Activated CD8-positive, alpha-beta T cell treated with anti-CD3 and anti-CD28 coated beads, Interleukin-2, amount 10 ng/mL, durations not matched to agents 7 days and 5 days (primary cell): ENCODE data around the gene RIPPLY1. TPM values are rescaled to one million over a fixed set of nuclear protein-coding genes. Genes with fewer than 3 reads are reported as not detected.

Experiments used
- ATAC-seq: fragments of 150-1000 bp; cut with Tn5 transposase; one replicate; pipeline ENCODE4 v1.10.0; 2021; ENCODE audit warnings: moderate library complexity
- CTCF ChIA-PET: fragments of 350-600 bp; sonication (Branson Sonifier 250); formaldehyde crosslinking; loops from one replicate; lab custom pipeline; 2021; ENCODE audit warnings: antibody characterized with exemption; lab: Charles Lee
- POLR2A ChIA-PET: fragments of 350-600 bp; sonication (Branson Sonifier 250); formaldehyde crosslinking; loops from one replicate; lab custom pipeline; 2021; ENCODE audit warnings: antibody characterized with exemption; lab: Charles Lee
- DNase-seq: peaks from one replicate; pipeline ENCODE4 v3.0.0-alpha.2; 2020
- H3K27ac Mint-ChIP-seq: one replicate; pipeline ENCODE4 v1.8.0; 2021; ENCODE audit warnings: mild to moderate bottlenecking, mixed read lengths
- H3K27me3 Mint-ChIP-seq: one replicate; pipeline ENCODE4 v1.8.0; 2021; ENCODE audit warnings: low read depth, mixed read lengths
- H3K36me3 Mint-ChIP-seq: one replicate; pipeline ENCODE4 v1.8.0; 2021; ENCODE audit warnings: low read depth, mixed read lengths
- H3K4me1 Mint-ChIP-seq: one replicate; pipeline ENCODE4 v1.8.0; 2021; ENCODE audit warnings: low read depth, mixed read lengths
- H3K4me3 Mint-ChIP-seq: one replicate; pipeline ENCODE4 v1.8.0; 2021; ENCODE audit warnings: mild to moderate bottlenecking, mixed read lengths
- H3K9me3 Mint-ChIP-seq: one replicate; pipeline ENCODE4 v1.8.0; 2022; ENCODE audit warnings: mixed read lengths; ENCODE audit not compliant: insufficient read depth
- total RNA-seq, 2 experiments: library from RNA; stranded (reverse); gene quantifications; one replicate each; pipeline ENCODE4 v1.2.3, GENCODE V29; 2021

RIPPLY1 gene
- total RNA-seq, 2 experiments from 2014 or later, result not detected

DNA sequence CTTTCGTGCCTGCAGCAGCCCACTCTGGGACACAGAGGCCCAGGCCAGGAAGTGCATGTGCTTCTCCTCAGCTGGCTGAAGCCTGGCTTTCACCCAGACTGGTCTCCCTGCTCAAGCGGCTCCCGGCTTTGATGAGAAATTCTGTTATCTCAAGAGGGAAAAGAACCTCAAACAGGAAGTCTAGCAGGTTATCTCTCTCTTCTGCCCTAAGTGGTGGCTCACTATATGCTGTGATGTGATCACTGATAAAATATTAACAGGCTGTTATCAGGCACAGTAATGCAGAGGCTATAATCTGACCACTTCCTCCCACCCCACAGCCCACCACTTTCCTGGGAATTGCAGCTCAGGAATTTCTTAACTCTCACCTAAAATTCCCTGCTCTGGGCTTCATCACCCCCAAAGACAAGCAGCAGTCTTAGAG lies 30.4 kb upstream of the RIPPLY1 start:
- ChIA-PET POLR2A (no interaction called here), CTCF (no interaction called here)
- no peaks in the 10 kb centered on the region for H3K9me3 Mint-ChIP-seq
- no peak overlapping the region for H3K4me3 Mint-ChIP-seq
- no peak overlapping the region for H3K27ac Mint-ChIP-seq
- H3K27me3 Mint-ChIP-seq, result no peaks in the 10 kb centered on the region
- no peak for ATAC-seq
- no peaks in the 10 kb centered on the region for H3K36me3 Mint-ChIP-seq
- no peak for DNase-seq
- H3K4me1 Mint-ChIP-seq, result no peaks in the 10 kb centered on the region

DNA sequence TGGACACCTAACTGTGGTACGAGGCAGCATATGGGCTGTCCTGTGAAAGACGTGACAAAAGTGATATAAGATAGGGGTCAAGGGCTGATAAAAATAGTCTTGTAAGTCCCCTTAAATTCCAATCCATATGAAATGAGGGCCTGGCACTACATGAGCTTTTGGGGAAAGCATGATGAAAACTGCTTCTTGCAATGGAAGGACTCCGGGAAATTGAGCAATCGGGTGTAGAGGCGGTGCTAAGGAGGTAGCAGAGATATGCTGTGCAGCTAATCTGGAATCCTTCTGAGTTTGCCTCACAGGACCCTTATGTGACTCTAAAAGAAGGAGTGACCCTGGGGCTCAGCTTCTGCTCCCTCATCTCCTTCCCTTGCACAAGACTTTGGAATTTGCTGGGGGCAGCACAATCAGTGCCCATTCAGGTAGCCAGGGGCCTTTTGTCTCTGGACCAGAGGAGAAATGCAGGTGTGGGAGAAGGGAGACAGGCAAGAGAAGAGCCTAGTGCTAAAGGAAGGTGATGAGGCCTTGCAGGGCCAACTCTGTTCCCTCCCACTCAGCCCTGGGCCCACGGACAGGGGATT lies 29.9 kb upstream of the RIPPLY1 start:
- POLR2A ChIA-PET, result no interaction called here
- no peaks in the 10 kb centered on the region for H3K27me3 Mint-ChIP-seq
- ATAC-seq, result no peak
- H3K4me1 Mint-ChIP-seq, result no peaks in the 10 kb centered on the region
- H3K4me3 Mint-ChIP-seq, result no peak overlapping the region
- DNase-seq, result no peak
- H3K9me3 Mint-ChIP-seq, result no peaks in the 10 kb centered on the region
- no peak overlapping the region for H3K27ac Mint-ChIP-seq
- CTCF ChIA-PET, result no interaction called here
- H3K36me3 Mint-ChIP-seq, result no peaks in the 10 kb centered on the region

DNA sequence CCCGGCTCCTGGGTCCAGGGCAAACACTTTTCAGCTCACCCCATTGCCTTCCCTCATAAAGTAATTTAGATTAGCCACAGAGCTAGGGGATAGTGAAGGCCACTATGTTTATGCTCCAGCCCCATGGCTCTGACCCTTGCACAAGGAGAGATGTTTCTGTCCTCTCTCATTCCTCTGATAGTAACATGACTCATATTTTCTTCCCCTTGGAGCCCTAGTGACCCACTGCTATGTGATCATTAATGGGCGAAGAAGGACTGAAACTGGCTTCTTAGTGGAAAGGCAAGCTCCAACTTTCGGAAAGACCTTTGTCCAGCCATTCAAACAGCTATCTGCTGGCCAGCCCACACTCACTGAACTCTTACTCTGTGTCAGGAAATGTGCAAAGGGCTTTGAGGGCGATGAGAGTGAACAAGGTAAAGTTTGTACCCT lies 29.4 kb upstream of the RIPPLY1 start:
- no peaks in the 10 kb centered on the region for H3K4me1 Mint-ChIP-seq
- ChIA-PET CTCF (interaction anchor here (1.3 to 1.4 kb wide), 2 partner anchors 9 to 38 kb away, joined by 3 to 4 read pairs; no protein-coding TSS in a partner anchor), POLR2A (no interaction called here)
- no peak overlapping the region for H3K4me3 Mint-ChIP-seq
- ATAC-seq (no peak), DNase-seq (no peak)
- no peaks in the 10 kb centered on the region for H3K36me3 Mint-ChIP-seq
- no peaks in the 10 kb centered on the region for H3K27me3 Mint-ChIP-seq
- no peaks in the 10 kb centered on the region for H3K9me3 Mint-ChIP-seq
- no peak overlapping the region for H3K27ac Mint-ChIP-seq

DNA sequence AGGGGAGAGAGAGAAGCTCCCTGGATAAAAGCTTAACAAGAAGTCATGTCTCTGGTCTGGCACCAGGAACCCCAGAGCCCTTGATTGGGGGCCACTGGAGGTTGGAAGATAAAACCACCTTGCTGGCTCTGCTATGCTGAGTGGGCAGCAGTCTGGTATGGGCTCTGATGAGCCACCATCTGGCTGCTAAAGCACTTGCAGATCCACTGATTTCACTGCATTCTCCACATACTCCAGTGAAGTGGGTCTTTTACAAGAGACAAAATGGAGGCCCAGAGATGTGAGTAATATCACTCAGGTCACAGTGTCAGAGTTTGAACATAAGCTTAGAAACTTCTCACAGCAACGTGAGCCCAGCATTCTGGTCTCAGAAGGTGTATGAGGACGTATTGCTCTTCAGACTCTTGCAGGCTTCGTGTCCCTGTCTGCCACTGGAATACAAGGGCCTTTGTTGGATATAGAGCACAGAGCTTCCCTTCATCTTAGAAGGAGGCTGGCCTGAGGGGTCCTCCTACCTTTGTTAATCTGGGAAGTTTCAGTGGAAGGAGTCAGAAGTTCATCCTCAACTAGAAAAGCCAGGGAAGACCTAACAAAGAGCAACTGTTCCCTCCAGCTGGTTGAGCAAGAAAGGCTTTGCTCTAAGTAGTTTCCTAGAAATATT lies 28.8 kb upstream of the RIPPLY1 start:
- H3K27me3 Mint-ChIP-seq, result no peaks in the 10 kb centered on the region
- H3K9me3 Mint-ChIP-seq, result no peaks in the 10 kb centered on the region
- DNase-seq, result no peak
- no peak overlapping the region for H3K4me3 Mint-ChIP-seq
- ChIA-PET POLR2A (no interaction called here), CTCF (interaction anchor here (1.3 to 1.4 kb wide), 2 partner anchors 10 to 38 kb away, joined by 3 to 4 read pairs; no protein-coding TSS in a partner anchor)
- no peak overlapping the region for H3K27ac Mint-ChIP-seq
- H3K36me3 Mint-ChIP-seq, result no peaks in the 10 kb centered on the region
- ATAC-seq, result no peak
- H3K4me1 Mint-ChIP-seq, result no peaks in the 10 kb centered on the region

DNA sequence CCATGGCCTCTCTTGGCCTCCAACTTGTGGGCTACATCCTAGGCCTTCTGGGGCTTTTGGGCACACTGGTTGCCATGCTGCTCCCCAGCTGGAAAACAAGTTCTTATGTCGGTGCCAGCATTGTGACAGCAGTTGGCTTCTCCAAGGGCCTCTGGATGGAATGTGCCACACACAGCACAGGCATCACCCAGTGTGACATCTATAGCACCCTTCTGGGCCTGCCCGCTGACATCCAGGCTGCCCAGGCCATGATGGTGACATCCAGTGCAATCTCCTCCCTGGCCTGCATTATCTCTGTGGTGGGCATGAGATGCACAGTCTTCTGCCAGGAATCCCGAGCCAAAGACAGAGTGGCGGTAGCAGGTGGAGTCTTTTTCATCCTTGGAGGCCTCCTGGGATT lies 25.1 kb upstream of the RIPPLY1 start:
- Mint-ChIP-seq H3K36me3 (no peaks in the 10 kb centered on the region), H3K4me3 (no peak overlapping the region), H3K27me3 (no peaks in the 10 kb centered on the region), H3K4me1 (no peaks in the 10 kb centered on the region), H3K27ac (no peak overlapping the region), H3K9me3 (no peaks in the 10 kb centered on the region)
- no peak for DNase-seq
- POLR2A ChIA-PET, result no interaction called here
- CTCF ChIA-PET, result no interaction called here
- no peak for ATAC-seq

DNA sequence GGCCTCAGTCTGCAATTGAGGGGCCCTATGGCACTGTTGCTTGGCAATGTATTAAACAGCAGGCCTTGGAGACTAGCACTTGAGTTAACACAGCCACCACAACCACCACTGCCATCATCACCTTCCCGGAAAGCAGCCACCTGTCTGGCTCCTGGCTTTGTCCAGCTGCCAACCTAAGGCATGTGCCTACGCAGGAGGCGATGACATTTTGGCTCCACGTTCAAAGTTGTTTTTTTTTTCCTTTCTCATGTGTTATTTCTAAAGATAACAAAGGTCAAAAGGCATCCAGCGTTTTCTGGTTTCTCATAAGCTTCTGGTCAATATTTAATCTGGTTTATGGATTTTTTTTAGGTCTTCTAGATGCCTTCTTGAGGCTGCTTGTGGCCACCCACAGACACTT lies 24.6 kb upstream of the RIPPLY1 start:
- Mint-ChIP-seq H3K9me3 (no peaks in the 10 kb centered on the region), H3K36me3 (no peaks in the 10 kb centered on the region), H3K27ac (no peak overlapping the region), H3K4me3 (no peak overlapping the region), H3K27me3 (no peaks in the 10 kb centered on the region), H3K4me1 (no peaks in the 10 kb centered on the region)
- ATAC-seq (no peak), DNase-seq (no peak)
- POLR2A ChIA-PET, result no interaction called here
- CTCF ChIA-PET, result no interaction called here

DNA sequence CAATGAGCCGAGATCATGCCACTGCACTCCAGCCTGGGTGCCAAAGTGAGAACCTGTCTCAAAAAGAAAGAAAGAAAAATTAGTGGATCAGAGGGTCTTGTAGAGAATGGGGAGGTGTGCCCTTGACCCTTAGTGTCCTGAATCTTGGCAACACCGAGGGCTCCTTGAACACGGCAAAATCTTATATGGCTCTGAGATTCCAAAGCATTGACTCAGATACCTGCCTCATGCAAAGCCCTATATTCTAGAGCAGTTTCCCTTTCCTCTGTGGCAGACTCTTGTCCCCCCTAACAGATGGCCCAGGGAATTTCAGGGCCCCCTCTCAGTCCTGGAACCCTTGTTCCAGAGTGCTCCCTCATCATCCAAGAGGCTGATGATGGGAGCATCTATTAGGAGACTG lies 23.9 kb upstream of the RIPPLY1 start:
- ChIA-PET POLR2A (no interaction called here), CTCF (no interaction called here)
- H3K36me3 Mint-ChIP-seq, result no peaks in the 10 kb centered on the region
- H3K4me3 Mint-ChIP-seq, result no peak overlapping the region
- DNase-seq (no peak), ATAC-seq (no peak)
- H3K27me3 Mint-ChIP-seq, result no peaks in the 10 kb centered on the region
- H3K4me1 Mint-ChIP-seq, result no peaks in the 10 kb centered on the region
- no peak overlapping the region for H3K27ac Mint-ChIP-seq
- H3K9me3 Mint-ChIP-seq, result no peaks in the 10 kb centered on the region

DNA sequence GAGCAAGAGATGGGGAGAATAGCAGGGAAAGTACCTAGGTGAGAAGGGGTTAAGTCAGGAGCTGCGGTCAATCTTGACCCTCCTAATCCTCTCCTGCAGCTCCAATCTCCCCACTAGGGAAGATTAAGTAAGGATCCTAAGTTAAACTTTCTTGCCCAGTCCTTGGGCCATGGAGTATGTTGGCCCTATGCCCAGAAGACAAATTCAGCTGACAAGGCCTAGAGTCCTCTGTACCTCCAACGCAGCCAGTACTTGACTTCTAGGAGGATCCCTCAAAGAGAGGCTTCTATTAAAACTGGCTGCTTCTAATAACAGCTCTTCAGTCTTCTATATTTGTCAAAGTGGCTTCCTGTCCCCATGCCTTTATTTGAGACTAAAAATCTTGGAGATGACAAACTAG lies 18.5 kb upstream of the RIPPLY1 start:
- no peaks in the 10 kb centered on the region for H3K27me3 Mint-ChIP-seq
- peaks cover 7% of the 10 kb centered on the region for H3K4me1 Mint-ChIP-seq
- ChIA-PET POLR2A (no interaction called here), CTCF (no interaction called here)
- H3K36me3 Mint-ChIP-seq, result no peaks in the 10 kb centered on the region
- ATAC-seq (no peak), DNase-seq (no peak)
- no peak overlapping the region for H3K27ac Mint-ChIP-seq
- no peak overlapping the region for H3K4me3 Mint-ChIP-seq
- H3K9me3 Mint-ChIP-seq, result no peaks in the 10 kb centered on the region

DNA sequence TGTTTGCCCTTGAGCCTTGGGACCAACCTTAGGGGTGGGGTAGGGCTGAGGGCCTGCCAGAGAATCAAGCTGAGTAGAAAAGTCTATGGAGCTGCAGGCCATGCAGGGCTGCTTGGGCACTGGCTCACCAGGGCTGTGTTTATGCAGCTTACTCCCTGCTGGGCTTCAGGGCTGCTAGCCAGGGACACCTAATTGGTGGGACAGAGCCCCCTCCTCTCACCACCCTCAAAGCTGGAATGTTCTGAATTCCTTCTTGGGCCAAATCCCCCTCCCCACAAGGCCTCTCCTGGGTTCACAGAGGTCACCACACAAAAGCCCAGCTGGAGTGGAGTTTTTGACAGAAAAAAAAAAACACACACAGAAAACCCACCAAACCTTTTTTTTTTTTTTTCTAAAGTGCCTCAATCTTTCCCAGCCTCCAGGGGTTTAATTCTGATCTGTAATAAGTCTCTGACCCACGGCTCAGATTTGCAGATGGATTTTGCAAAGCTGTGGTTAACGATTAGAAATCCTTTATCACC lies 16.9 kb upstream of the RIPPLY1 start, which contains the start of gene CLDN2:
Gene CLDN2 (plus strand): TSS at position 471 of the 521 bp plus-strand sequence. CDS start 7,827 bp downstream, outside the sequence.
- CTCF ChIA-PET, result no interaction called here
- Mint-ChIP-seq H3K4me3 (no peak within 1 kb of the TSS), H3K27ac (no peak within 1 kb of the TSS), H3K9me3 (no peaks in the 10 kb centered on the region), H3K4me1 (peaks cover 7% of the 10 kb centered on the region), H3K27me3 (peaks cover 8% of the 10 kb centered on the region), H3K36me3 (no peaks in the 10 kb centered on the region)
- POLR2A ChIA-PET, result no interaction called here
- no peak for ATAC-seq
- no peak for DNase-seq

DNA sequence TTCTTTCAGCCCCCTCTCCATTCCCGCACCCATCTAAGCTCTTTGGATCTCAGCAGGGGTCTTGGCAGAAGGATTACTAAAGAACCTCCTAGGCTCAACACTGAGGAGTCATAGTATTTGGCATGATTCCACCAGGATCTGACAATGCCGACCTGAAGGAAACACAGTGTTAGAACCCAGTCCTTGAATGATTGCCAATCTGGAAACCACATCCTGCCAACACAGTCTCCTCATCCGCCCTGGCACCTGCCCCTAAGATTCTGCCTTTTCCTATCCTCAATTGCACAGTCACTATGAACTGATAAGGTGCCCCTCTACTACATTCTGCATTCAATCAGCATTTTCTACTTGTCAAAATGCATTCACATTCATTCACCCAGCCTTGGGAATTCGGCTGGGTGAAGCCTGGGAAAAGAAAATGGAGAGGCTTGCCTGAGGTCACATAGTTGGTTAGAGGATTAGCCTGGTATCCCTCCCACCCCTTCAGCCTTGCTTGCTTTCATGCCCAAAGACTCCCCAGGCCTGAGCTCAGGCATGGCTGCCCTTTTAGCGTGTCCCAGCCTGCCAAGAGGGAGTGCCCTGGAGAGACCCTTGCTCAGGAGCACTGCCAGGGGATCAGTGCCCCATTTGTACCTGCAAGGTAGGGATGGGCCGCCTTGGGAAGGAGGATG lies 14.8 kb upstream of the RIPPLY1 start:
- no peak for ATAC-seq
- POLR2A ChIA-PET, result no interaction called here
- no peak overlapping the region for H3K4me3 Mint-ChIP-seq
- DNase-seq, result peak; percentile 20
- H3K36me3 Mint-ChIP-seq, result no peaks in the 10 kb centered on the region
- no peaks in the 10 kb centered on the region for H3K9me3 Mint-ChIP-seq
- CTCF ChIA-PET, result no interaction called here
- peaks cover 7% of the 10 kb centered on the region for H3K4me1 Mint-ChIP-seq
- no peak overlapping the region for H3K27ac Mint-ChIP-seq
- peaks cover 8% of the 10 kb centered on the region for H3K27me3 Mint-ChIP-seq

DNA sequence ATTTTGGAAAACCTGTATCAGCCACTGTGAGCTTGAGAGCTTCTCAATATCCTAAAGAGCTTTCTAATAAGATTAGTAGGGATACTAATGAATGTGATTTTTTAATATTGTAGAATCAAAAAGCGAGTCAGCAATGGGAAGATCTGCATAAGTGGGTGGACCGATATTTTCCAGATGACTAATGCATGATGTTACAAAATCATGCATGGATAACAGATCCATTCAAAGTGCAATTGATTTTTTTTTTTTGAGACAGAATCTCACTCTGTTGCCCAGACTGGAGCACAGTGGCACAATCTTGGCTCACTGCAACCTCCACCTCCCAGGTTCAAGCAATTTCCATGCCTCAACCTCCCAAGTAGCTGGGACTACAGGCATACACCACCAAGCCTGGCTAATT lies 9.7 kb upstream of the RIPPLY1 start:
- no peak for ATAC-seq
- CTCF ChIA-PET, result no interaction called here
- peaks cover 5% of the 10 kb centered on the region for H3K4me1 Mint-ChIP-seq
- POLR2A ChIA-PET, result no interaction called here
- H3K4me3 Mint-ChIP-seq, result no peak overlapping the region
- DNase-seq, result no peak
- peaks cover 8% of the 10 kb centered on the region for H3K27me3 Mint-ChIP-seq
- no peak overlapping the region for H3K27ac Mint-ChIP-seq
- H3K36me3 Mint-ChIP-seq, result no peaks in the 10 kb centered on the region
- no peaks in the 10 kb centered on the region for H3K9me3 Mint-ChIP-seq

DNA sequence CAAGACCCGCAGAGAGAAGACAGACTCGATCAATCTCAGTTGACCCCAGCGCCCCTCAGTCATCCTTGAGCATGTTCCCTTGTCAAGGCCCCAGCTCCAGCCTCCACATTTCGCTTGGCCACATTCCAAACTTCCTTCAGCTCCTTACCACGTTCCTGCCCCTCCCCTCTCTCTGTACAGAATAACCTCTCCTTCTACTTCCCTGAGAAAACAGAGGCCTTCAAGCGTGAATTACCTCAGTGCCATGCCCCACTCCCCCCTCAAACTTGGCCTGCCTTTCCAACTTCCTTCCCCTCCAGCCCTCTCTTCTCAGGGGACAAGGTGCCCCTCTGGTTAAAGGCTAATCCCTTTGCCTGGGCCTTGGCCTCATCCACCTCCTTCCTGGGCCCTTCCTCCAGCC lies 3.2 kb upstream of the RIPPLY1 start:
- Mint-ChIP-seq H3K27me3 (no peaks in the 10 kb centered on the region), H3K4me1 (no peaks in the 10 kb centered on the region), H3K36me3 (no peaks in the 10 kb centered on the region), H3K4me3 (no peak overlapping the region), H3K27ac (no peak overlapping the region), H3K9me3 (no peaks in the 10 kb centered on the region)
- DNase-seq (no peak), ATAC-seq (no peak)
- ChIA-PET CTCF (interaction anchor here (1.3 kb wide), 1 partner anchor 9 kb away, joined by 3 read pairs; no protein-coding TSS in a partner anchor), POLR2A (no interaction called here)
